Measurements from ENCODE around the gene BCL2L13.

BCL2L13 gene

DNA sequence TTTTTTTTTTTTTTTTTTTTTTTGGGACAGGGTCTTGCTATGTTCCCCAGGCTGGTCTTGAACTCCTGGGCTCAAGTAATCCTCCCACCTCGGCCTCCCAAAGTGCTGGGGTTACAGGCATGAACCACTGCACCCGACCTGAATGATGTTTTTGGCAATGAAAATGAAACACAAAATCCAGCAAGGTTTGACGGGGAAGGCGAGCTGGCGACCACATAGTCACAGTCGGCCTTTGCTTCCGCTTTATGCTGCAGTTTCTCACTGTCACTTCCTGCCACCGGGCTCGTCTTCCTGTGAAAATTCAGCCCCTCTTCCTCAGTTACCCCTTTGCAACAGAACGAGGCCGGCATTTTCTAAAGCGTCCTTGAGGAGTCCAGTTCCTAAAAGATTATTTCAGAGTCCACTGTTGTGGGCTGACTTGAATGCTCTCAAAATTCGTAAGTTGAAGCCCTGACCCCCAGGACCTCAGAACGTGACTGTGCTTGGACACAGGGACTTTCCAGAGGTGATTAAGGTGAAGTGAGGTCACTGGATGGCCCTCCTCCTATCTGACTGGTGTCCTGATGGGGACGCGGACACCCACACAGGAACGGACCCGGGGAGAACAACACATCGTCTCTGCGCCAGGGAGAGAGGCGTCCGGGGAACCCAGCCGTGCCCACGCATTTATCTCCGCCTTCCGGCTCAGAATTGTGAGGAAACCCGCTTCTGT is 138.6 kb downstream of the BCL2L13 start:
- H3K4me3 ChIP-seq (ENCODE audit: control insufficient read depth, low read depth, low read length), result peak overlapping the region; percentile 3
- TF ChIP-seq, protein P1, sequence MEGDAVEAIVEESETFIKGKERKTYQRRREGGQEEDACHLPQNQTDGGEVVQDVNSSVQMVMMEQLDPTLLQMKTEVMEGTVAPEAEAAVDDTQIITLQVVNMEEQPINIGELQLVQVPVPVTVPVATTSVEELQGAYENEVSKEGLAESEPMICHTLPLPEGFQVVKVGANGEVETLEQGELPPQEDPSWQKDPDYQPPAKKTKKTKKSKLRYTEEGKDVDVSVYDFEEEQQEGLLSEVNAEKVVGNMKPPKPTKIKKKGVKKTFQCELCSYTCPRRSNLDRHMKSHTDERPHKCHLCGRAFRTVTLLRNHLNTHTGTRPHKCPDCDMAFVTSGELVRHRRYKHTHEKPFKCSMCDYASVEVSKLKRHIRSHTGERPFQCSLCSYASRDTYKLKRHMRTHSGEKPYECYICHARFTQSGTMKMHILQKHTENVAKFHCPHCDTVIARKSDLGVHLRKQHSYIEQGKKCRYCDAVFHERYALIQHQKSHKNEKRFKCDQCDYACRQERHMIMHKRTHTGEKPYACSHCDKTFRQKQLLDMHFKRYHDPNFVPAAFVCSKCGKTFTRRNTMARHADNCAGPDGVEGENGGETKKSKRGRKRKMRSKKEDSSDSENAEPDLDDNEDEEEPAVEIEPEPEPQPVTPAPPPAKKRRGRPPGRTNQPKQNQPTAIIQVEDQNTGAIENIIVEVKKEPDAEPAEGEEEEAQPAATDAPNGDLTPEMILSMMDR (conservative IDR thresholded peaks at IDR 0.05; ENCODE audit: control insufficient read depth, insufficient read depth, low read depth, low read length), result no peak
- DNase-seq (ENCODE audit: low read depth), result no peak

GRCh38 chr22:17777717-17778044 is 139.1 kb downstream of the BCL2L13 start:
- peak overlapping the region; percentile 3 for H3K4me3 ChIP-seq (ENCODE audit: control insufficient read depth, low read depth, low read length)
- DNase-seq (ENCODE audit: low read depth), result no peak
- TF ChIP-seq, protein P1 (conservative IDR thresholded peaks at IDR 0.05; ENCODE audit: control insufficient read depth, insufficient read depth, low read depth, low read length), result no peak

DNA sequence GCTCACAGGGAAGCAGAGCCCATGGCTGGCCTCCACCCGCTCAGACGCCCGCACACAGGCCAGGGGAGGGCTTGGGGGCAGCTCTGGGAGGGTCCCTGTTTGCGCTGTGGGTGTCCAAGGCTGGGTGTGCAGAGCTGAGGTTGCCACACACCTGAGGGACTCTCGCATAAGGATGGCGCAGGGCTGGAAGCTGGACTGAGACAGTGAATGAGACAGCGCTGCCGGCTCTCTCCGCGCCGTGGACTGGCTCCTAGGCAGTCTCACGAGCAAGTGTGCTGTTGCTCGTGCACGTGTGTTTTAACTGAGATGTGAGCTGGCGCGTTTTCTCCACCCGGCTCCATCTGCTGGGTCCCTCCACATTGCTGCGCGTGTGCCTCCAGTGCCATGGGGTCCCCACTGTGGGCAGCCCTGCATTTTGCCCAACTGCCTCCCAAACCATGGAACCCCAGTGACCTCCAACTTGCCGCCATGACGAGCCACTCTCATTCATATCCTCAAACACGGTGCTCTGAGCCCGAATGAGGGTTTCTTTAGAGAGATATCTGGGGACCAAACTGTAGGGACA is 139.9 kb downstream of the BCL2L13 start:
- TF ChIP-seq, protein P1 (conservative IDR thresholded peaks at IDR 0.05; ENCODE audit: control insufficient read depth, insufficient read depth, low read depth, low read length), result no peak
- H3K4me3 ChIP-seq (ENCODE audit: control insufficient read depth, low read depth, low read length), result no peak overlapping the region
- DNase-seq (ENCODE audit: low read depth), result no peak

GRCh38 chr22:17779286-17780115 is 140.9 kb downstream of the BCL2L13 start:
- no peak for DNase-seq (ENCODE audit: low read depth)
- H3K4me3 ChIP-seq (ENCODE audit: control insufficient read depth, low read depth, low read length), result no peak overlapping the region
- TF ChIP-seq, protein P1 (conservative IDR thresholded peaks at IDR 0.05; ENCODE audit: control insufficient read depth, insufficient read depth, low read depth, low read length), result no peak

GRCh38 chr22:17780116-17780740 is 141.7 kb downstream of the BCL2L13 start:
- H3K4me3 ChIP-seq (ENCODE audit: control insufficient read depth, low read depth, low read length), result no peak overlapping the region
- TF ChIP-seq, protein P1 (conservative IDR thresholded peaks at IDR 0.05; ENCODE audit: control insufficient read depth, insufficient read depth, low read depth, low read length), result no peak
- no peak for DNase-seq (ENCODE audit: low read depth)
